Pancreas (tissue), 10 donors: ENCODE data around the gene CEACAM4. TPM values are rescaled to one million over a fixed set of nuclear protein-coding genes. Genes with fewer than 3 reads are reported as not detected.

Experiments
- ATAC-seq, 4 donors: fragments of 200-7000 bp; cut with Tn5 transposase; one replicate each; pipeline versions ENCODE4 v1.8.0 to v1.9.1; 2020; ENCODE audit warnings: mild to moderate bottlenecking in 4 of 4, moderate library complexity in 4 of 4
- DNase-seq, 6 donors: peaks; one replicate each; pipeline ENCODE4 v3.0.0-alpha.2; 2020
- FAIRE-seq: peaks from 2 replicates; lab custom pipeline; 2012; peaks lifted over from hg19 to GRCh38; lab: Jason Lieb, UNC
- H3K27ac ChIP-seq, 4 donors: fragments of 200-600 bp; sonication (generic); 1 replicate in 3 of 4; 2 replicates in 1 of 4; pipeline versions ENCODE4 v1.5.0 to v1.8.0; 2020
- H3K27me3 ChIP-seq, 4 donors: fragments of 200-600 bp; one replicate each; pipeline ENCODE4 v1.8.0; 2021
- H3K36me3 ChIP-seq, 3 donors: fragments of 200-600 bp; sonication (generic) in 1 of 3; one replicate each; pipeline versions ENCODE4 v1.5.0 to v1.8.0; 2020 to 2021
- H3K4me1 ChIP-seq, 3 donors: fragments of 200-600 bp; one replicate each; pipeline ENCODE4 v1.8.0; 2021
- H3K4me3 ChIP-seq, 4 donors: fragments of 200-600 bp; sonication (generic) in 2 of 4; one replicate each; pipeline versions ENCODE4 v1.5.0 to v1.8.0; 2020 to 2021
- H3K9me3 ChIP-seq, 4 donors: fragments of 200-600 bp; one replicate each; pipeline ENCODE4 v1.8.0; 2021
- WGBS, 2 donors: extraction: QIAGEN DNeasy Blood & Tissue Kit; methylation state at CpG; one replicate each; pipeline ENCODE4 v1.1.7; 2013; 5-methylcytosine and 5-hydroxymethylcytosine counted together
- intact Hi-C, 3 donors: fragments of 100-400 bp; cut with DNase I; formaldehyde crosslinking; loops; one replicate each; pipeline versions ENCODE4 v1.11.1 to v1.14.2; 2022
- polyA plus RNA-seq, 2 donors: library from polyadenylated mRNA; stranded (reverse); fragments of 200-250 nt; gene quantifications; one replicate each; pipeline ENCODE4 v1.2.3, GENCODE V29; 2013
- total RNA-seq, 6 donors: library from RNA; stranded (reverse); fragmentation: NEBNext Ultra II Directional in 4 of 6; extraction: Animal tissue kit (Norgen Biotek cat#: 25700) in 4 of 6; gene quantifications; one replicate each; pipeline versions ENCODE4 v1.2.1 to v1.2.4, GENCODE V29; 2021 to 2023
- TF ChIP-seq, protein P1 (sequence below), 4 donors: fragments of 200-600 bp; sonication (generic) in 3 of 4; IDR thresholded peaks; one replicate each; pipeline versions ENCODE4 v1.5.0 to v1.8.0; 2021; ENCODE audit warnings: antibody characterized with exemption in 4 of 4
- donor health status: healthy with polysubstance abuse.
- donor health status: DM: no; HTN: no; CAD: no; lungs with moderate emphysema.
- donor health status: DM: no; HTN: no; CAD: no.
- donor health status: control.
- donor health status: control.
- donor health status: Bipolar disorder and iron deficiency.
- donor health status: DM: yes; HTN: yes; CAD: no.
- donor health status: DM: no; HTN: no; CAD: no.
- donor health status: DM: no; HTN: no; CAD: no.
- donor health status: DM: yes; HTN: yes; CAD: no.

The CEACAM4 gene
- total and polyA plus RNA-seq, 8 donors: 0.30 to 1.1 (median 0.54) TPM

DNA sequence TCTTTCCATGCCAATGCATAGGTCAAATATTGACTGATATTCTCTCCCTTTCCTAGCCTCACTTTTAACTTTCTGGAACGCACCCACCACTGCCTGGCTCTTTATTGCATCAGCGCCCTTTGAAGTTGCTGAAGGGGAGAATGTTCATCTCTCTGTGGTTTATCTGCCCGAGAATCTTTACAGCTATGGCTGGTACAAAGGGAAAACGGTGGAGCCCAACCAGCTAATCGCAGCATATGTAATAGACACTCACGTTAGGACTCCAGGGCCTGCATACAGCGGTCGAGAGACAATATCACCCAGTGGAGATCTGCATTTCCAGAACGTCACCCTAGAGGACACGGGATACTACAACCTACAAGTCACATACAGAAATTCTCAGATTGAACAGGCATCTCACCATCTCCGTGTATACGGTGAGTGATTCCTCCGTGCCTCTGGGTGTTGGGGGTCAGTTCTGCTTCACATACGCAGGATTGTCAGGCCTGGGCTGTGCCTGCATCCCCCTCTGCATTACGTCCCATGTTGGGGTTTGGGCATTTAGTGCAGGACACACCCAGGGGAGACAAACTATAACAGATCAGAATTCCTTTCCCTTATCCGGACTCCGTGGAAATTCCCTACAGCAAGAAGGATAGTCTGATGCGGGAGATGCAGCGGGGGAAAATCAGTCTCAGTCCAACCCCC is 49.6 kb downstream of the CEACAM4 start:
- ATAC-seq (no peak), DNase-seq (no peak), FAIRE-seq (no peak)
- 59 to 63% methylated on average over 19 of the region's 19 CpGs for WGBS, 2 donors
- Histone ChIP-seq H3K27me3 (no peaks in the 10 kb centered on the region), H3K36me3 (no peaks in the 10 kb centered on the region), H3K4me3 (no peak overlapping the region), H3K9me3 (no peaks in the 10 kb centered on the region), H3K4me1 (no peaks in the 10 kb centered on the region), H3K27ac (no peak overlapping the region)
- TF ChIP-seq, protein P1, sequence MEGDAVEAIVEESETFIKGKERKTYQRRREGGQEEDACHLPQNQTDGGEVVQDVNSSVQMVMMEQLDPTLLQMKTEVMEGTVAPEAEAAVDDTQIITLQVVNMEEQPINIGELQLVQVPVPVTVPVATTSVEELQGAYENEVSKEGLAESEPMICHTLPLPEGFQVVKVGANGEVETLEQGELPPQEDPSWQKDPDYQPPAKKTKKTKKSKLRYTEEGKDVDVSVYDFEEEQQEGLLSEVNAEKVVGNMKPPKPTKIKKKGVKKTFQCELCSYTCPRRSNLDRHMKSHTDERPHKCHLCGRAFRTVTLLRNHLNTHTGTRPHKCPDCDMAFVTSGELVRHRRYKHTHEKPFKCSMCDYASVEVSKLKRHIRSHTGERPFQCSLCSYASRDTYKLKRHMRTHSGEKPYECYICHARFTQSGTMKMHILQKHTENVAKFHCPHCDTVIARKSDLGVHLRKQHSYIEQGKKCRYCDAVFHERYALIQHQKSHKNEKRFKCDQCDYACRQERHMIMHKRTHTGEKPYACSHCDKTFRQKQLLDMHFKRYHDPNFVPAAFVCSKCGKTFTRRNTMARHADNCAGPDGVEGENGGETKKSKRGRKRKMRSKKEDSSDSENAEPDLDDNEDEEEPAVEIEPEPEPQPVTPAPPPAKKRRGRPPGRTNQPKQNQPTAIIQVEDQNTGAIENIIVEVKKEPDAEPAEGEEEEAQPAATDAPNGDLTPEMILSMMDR (IDR thresholded peaks at IDR 0.05): no peak
- intact Hi-C loops: loop anchor here in 1 of 3 donors (10.0 kb wide), 1 partner anchor 132 kb away; the partner anchor contains the start of gene ERICH4

DNA sequence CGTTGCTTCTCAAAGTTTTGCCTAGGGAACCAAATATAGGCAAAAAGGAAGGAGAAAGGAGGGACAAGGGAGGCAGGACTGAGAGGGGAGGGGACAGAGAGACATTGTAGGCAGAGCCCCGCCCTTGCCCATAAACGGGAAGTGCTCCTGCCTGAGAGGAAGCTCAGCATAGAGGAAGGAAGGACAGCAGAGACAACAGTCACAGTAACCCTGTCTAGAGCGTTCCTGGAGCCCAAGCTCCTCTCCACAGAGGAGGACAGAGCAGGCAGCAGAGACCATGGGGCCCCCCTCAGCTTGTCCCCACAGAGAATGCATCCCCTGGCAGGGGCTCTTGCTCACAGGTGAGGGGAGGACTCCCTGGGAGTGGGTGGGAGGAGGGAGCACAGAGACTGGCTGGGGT is 50.9 kb downstream of the CEACAM4 start, which contains the start of gene CEACAM21:
TSS of gene CEACAM21 (plus strand) at position 169 of the 400 bp plus-strand sequence. CDS start at position 278, 109 bp downstream.
- H3K27me3 ChIP-seq: no peaks in the 10 kb centered on the region
- ATAC-seq: peak in 2 of 4 donors; percentile 79 to 91
- DNase-seq: peak in 1 of 6 donors; percentile 38
- no peaks in the 10 kb centered on the region for H3K9me3 ChIP-seq
- no peaks in the 10 kb centered on the region for H3K36me3 ChIP-seq
- 14 to 17% methylated on average over 4 of the region's 4 CpGs for WGBS, 2 donors
- no peak within 1 kb of the TSS for H3K27ac ChIP-seq
- no peak for FAIRE-seq
- intact Hi-C loops: loop anchor here in 1 of 3 donors (10.0 kb wide), 1 partner anchor 131 kb away; the partner anchor contains the start of gene ERICH4
- TF ChIP-seq, protein P1 (IDR thresholded peaks at IDR 0.05): no peak
- H3K4me3 ChIP-seq: peak within 1 kb of the TSS in 1 of 4 donors; percentile 7
- H3K4me1 ChIP-seq: no peaks in the 10 kb centered on the region

DNA sequence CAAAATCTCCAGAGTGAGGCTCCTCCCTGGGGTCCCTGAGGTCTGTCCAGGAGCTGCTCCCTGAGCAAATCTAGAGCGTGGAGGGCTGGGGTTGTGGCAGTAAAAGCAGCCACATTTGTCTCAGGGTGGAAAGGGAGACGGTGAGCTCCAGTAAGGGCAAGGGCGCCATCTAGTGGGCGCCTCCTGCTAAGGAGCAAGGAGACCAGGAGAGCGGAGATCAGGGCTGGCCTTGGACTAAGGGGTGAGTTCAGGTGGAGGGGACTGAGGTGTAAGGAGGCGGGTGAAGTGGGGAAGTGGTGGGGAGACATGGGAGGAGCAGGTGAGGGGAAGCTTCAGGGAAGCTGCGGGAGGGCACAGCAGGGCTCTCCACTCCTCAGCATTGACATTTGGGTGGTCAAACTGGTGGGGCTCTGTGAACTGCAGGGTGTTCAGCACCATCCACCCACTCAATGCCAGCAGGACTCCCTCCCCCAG is 56.2 kb downstream of the CEACAM4 start:
- peak; percentile 84 to 99 (median 95) for ATAC-seq
- FAIRE-seq: no peak
- H3K36me3 ChIP-seq: no peaks in the 10 kb centered on the region
- H3K27me3 ChIP-seq: peaks cover 0 to 36% (median 4%) of the 10 kb centered on the region in 4 donors
- no peaks in the 10 kb centered on the region for H3K4me1 ChIP-seq
- TF ChIP-seq, protein P1 (IDR thresholded peaks at IDR 0.05): peak; percentile 80 to 85 (median 83)
- 0 to 1% methylated on average over 7 of the region's 7 CpGs for WGBS, 2 donors
- no peak overlapping the region for H3K4me3 ChIP-seq
- no peaks in the 10 kb centered on the region for H3K9me3 ChIP-seq
- intact Hi-C loops: loop anchor here in 2 of 3 donors (5.0 to 10.0 kb wide), 2 partner anchors 123 to 126 kb away; partner anchors contain the start of gene ERICH4 (in 1 of the 2)
- DNase-seq: peak; percentile 50 to 95 (median 82)
- H3K27ac ChIP-seq: no peak overlapping the region

GRCh38 chr19:41570179-41570578 is 56.7 kb downstream of the CEACAM4 start:
- intact Hi-C loops: loop anchor here in 2 of 3 donors (5.0 to 10.0 kb wide), 2 partner anchors 123 to 125 kb away; partner anchors contain the start of gene ERICH4 (in 1 of the 2)
- no peak for FAIRE-seq
- TF ChIP-seq, protein P1 (IDR thresholded peaks at IDR 0.05): no peak
- Histone ChIP-seq H3K4me3 (no peak overlapping the region), H3K27ac (no peak overlapping the region), H3K36me3 (no peaks in the 10 kb centered on the region), H3K4me1 (no peaks in the 10 kb centered on the region), H3K9me3 (no peaks in the 10 kb centered on the region), H3K27me3 (peaks cover 0 to 41% (median 5%) of the 10 kb centered on the region in 4 donors)
- WGBS, 2 donors: 34 to 35% methylated on average over 3 of the region's 3 CpGs
- ATAC-seq: peak in 2 of 4 donors; percentile 12 to 21
- DNase-seq: no peak
